ENCODE results near the gene GBF1.

Gene GBF1

DNA sequence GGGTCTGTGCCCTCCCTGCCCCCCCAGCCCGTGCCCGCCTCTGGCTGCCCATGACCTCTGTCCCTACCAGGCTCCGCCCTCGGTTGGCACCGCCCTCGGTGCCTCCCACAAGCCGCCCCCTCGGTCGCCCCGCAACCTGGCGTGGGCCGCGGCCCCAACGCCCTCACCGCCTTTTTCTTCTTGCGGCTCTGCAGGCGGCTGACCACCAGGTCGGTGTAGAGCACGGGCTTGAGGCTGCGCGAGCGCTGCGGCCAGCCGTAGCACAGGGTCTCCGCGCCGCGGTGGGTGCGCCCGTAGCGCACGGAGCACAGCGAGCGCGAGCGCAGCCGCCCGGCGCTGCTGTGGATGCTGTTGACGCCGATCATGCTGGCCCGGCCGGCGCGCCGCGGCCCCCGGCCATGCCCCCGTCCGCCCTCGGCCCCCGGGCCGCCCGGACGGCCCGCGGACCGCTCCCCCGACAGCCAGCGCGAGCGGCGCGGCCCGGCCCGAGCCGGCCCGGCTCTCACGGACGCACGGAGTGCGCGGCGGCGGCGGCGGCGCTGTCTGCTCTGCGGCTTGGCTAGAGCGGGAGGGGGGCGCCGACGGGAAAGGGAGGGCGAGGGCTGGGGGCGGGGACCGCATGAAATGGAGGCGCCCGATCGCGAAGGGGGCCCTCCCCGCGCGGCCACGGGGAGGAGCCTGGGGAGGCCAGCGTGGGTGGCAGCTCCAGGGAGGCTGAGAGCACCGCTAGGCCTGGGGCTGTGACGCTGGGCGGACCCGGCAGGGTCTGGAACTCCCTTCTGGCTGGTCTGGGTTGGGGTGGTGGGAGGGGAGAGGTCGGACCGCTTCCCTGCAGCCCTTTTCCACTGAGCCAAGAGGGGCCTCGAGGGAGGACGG is 163.6 kb downstream of the GBF1 start:
- Histone ChIP-seq H3K4me2 (ENCODE audit: insufficient read depth, low read length) (peak overlapping the region; percentile 59), H3K9ac (ENCODE audit: low read depth, low read length) (no peak overlapping the region; the same call in 1 of the 2 replicates), H2AFZ (ENCODE audit: low read depth, low read length) (no peak overlapping the region), H3K27me3 (ENCODE audit: insufficient read depth, low read length, poor library complexity) (peaks cover 35% of the 10 kb centered on the region), H3K36me3 (ENCODE audit: insufficient read depth, low read length) (no peaks in the 10 kb centered on the region), H3K27ac (ENCODE audit: low read length) (no peak overlapping the region), H3K4me3 (ENCODE audit: low read depth in 1 of 2, low read length in 2 of 2) (peak overlapping the region in 1 of 2 experiments; percentile 45; a peak in 2 of 4 replicates), H3K9me3 (ENCODE audit: insufficient read depth, low read length, severe bottlenecking) (no peaks in the 10 kb centered on the region), H3K4me1 (ENCODE audit: insufficient read depth, low read length) (peaks cover 10% of the 10 kb centered on the region), H3K79me2 (ENCODE audit: insufficient read depth, low read length) (no peaks in the 10 kb centered on the region), H4K20me1 (ENCODE audit: insufficient read depth, low read length) (peaks cover 6% of the 10 kb centered on the region)
- TF ChIP-seq EZH2 (IDR thresholded peaks at IDR 0.05; ENCODE audit: borderline replicate concordance, low read depth, low read length, severe bottlenecking): no peak
- TF ChIP-seq, protein P1, sequence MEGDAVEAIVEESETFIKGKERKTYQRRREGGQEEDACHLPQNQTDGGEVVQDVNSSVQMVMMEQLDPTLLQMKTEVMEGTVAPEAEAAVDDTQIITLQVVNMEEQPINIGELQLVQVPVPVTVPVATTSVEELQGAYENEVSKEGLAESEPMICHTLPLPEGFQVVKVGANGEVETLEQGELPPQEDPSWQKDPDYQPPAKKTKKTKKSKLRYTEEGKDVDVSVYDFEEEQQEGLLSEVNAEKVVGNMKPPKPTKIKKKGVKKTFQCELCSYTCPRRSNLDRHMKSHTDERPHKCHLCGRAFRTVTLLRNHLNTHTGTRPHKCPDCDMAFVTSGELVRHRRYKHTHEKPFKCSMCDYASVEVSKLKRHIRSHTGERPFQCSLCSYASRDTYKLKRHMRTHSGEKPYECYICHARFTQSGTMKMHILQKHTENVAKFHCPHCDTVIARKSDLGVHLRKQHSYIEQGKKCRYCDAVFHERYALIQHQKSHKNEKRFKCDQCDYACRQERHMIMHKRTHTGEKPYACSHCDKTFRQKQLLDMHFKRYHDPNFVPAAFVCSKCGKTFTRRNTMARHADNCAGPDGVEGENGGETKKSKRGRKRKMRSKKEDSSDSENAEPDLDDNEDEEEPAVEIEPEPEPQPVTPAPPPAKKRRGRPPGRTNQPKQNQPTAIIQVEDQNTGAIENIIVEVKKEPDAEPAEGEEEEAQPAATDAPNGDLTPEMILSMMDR (IDR thresholded peaks at IDR 0.05; ENCODE audit: borderline replicate concordance, extremely low read depth, low read length, poor library complexity, severe bottlenecking): no peak
- ATAC-seq (ENCODE audit: insufficient read depth, low read depth): peak; percentile 63
- DNase-seq: peak; percentile 54

GRCh38 chr10:102409604-102410428 is 164.5 kb downstream of the GBF1 start:
- DNase-seq (no peak), ATAC-seq (ENCODE audit: insufficient read depth, low read depth) (no peak)
- H3K4me3 ChIP-seq (ENCODE audit: low read depth in 1 of 2, low read length in 2 of 2): peak overlapping the region in 1 of 2 experiments; percentile 45; a peak in 2 of 4 replicates
- no peaks in the 10 kb centered on the region for H3K36me3 ChIP-seq (ENCODE audit: insufficient read depth, low read length)
- no peak overlapping the region for H2AFZ ChIP-seq (ENCODE audit: low read depth, low read length)
- peaks cover 35% of the 10 kb centered on the region for H3K27me3 ChIP-seq (ENCODE audit: insufficient read depth, low read length, poor library complexity)
- no peaks in the 10 kb centered on the region for H3K79me2 ChIP-seq (ENCODE audit: insufficient read depth, low read length)
- H3K4me2 ChIP-seq (ENCODE audit: insufficient read depth, low read length): peak overlapping the region; percentile 59
- peaks cover 10% of the 10 kb centered on the region for H3K4me1 ChIP-seq (ENCODE audit: insufficient read depth, low read length)
- H3K9me3 ChIP-seq (ENCODE audit: insufficient read depth, low read length, severe bottlenecking): no peaks in the 10 kb centered on the region
- TF ChIP-seq EZH2 (IDR thresholded peaks at IDR 0.05; ENCODE audit: borderline replicate concordance, low read depth, low read length, severe bottlenecking): peak; percentile 56
- TF ChIP-seq, protein P1 (IDR thresholded peaks at IDR 0.05; ENCODE audit: borderline replicate concordance, extremely low read depth, low read length, poor library complexity, severe bottlenecking): no peak
- no peak overlapping the region for H3K27ac ChIP-seq (ENCODE audit: low read length)
- no peak overlapping the region for H3K9ac ChIP-seq (ENCODE audit: low read depth, low read length)
- peaks cover 8% of the 10 kb centered on the region for H4K20me1 ChIP-seq (ENCODE audit: insufficient read depth, low read length)

GRCh38 chr10:102410429-102411073 is 165.2 kb downstream of the GBF1 start:
- Histone ChIP-seq H3K79me2 (ENCODE audit: insufficient read depth, low read length) (no peaks in the 10 kb centered on the region), H3K4me3 (ENCODE audit: low read depth in 1 of 2, low read length in 2 of 2) (no peak overlapping the region), H3K27me3 (ENCODE audit: insufficient read depth, low read length, poor library complexity) (peaks cover 35% of the 10 kb centered on the region), H3K9me3 (ENCODE audit: insufficient read depth, low read length, severe bottlenecking) (no peaks in the 10 kb centered on the region), H3K36me3 (ENCODE audit: insufficient read depth, low read length) (no peaks in the 10 kb centered on the region), H3K4me1 (ENCODE audit: insufficient read depth, low read length) (peaks cover 10% of the 10 kb centered on the region), H3K27ac (ENCODE audit: low read length) (no peak overlapping the region), H4K20me1 (ENCODE audit: insufficient read depth, low read length) (peaks cover 10% of the 10 kb centered on the region), H2AFZ (ENCODE audit: low read depth, low read length) (no peak overlapping the region), H3K4me2 (ENCODE audit: insufficient read depth, low read length) (no peak overlapping the region), H3K9ac (ENCODE audit: low read depth, low read length) (no peak overlapping the region)
- TF ChIP-seq, protein P1 (IDR thresholded peaks at IDR 0.05; ENCODE audit: borderline replicate concordance, extremely low read depth, low read length, poor library complexity, severe bottlenecking): no peak
- no peak for TF ChIP-seq EZH2 (IDR thresholded peaks at IDR 0.05; ENCODE audit: borderline replicate concordance, low read depth, low read length, severe bottlenecking)
- no peak for ATAC-seq (ENCODE audit: insufficient read depth, low read depth)
- no peak for DNase-seq
